Colonic mucosa (tissue), 4 donors: ENCODE data around the gene GEMIN8. TPM values are rescaled to one million over a fixed set of nuclear protein-coding genes. Genes with fewer than 3 reads are reported as not detected.

Source experiments
- DNase-seq: peaks from one replicate; pipeline ENCODE4 v3.0.0-alpha.2; 2020
- H3K27ac ChIP-seq: fragments of 200-600 bp; one replicate; pipeline ENCODE4 v1.8.0; 2021
- H3K27me3 ChIP-seq: fragments of 200-600 bp; one replicate; pipeline ENCODE4 v1.8.0; 2021
- H3K36me3 ChIP-seq: fragments of 200-600 bp; one replicate; pipeline ENCODE4 v1.8.0; 2021
- H3K4me1 ChIP-seq: fragments of 200-600 bp; one replicate; pipeline ENCODE4 v1.8.0; 2021; ENCODE audit warnings: mild to moderate bottlenecking
- H3K4me3 ChIP-seq: fragments of 200-600 bp; one replicate; pipeline ENCODE4 v1.8.0; 2021
- H3K9ac ChIP-seq, 2 donors: one replicate each; pipeline ENCODE4 v1.7.0; 2013; ENCODE audit warnings: control low read depth in 2 of 2, low read depth in 2 of 2, low read length in 2 of 2
- H3K9me3 ChIP-seq: fragments of 200-600 bp; one replicate; pipeline ENCODE4 v1.8.0; 2021
- CTCF ChIP-seq: fragments of 200-600 bp; IDR thresholded peaks from one replicate; pipeline ENCODE4 v1.8.0; 2022; ENCODE audit warnings: antibody characterized with exemption, mild to moderate bottlenecking
- intact Hi-C: fragments of 100-400 bp; cut with DNase I; formaldehyde crosslinking; loops from one replicate; pipeline ENCODE4 v1.14.1; 2022
- total RNA-seq, 2 donors: library from RNA; stranded (reverse); fragmentation: NEBNext Ultra II Directional in 1 of 2; extraction: Animal tissue kit (Norgen Biotek cat#: 25700) in 1 of 2; gene quantifications; one replicate each; pipeline ENCODE4 v1.2.1, GENCODE V29; 2021
- donor health status: healthy.
- donor health status: DM: no; HTN: no; CAD: no.
- donor health status: DM: no; HTN: no; CAD: no.

The GEMIN8 gene
- total RNA-seq, 2 donors from 2014 or later = 16.4 to 20.9 TPM

GRCh38 chrX:13994104-13994503 lies 35.6 kb downstream of the GEMIN8 start:
- no peak for DNase-seq
- Histone ChIP-seq H3K9ac (no peak overlapping the region), H3K27ac (no peak overlapping the region), H3K27me3 (no peaks in the 10 kb centered on the region), H3K4me1 (no peaks in the 10 kb centered on the region), H3K36me3 (no peaks in the 10 kb centered on the region), H3K9me3 (no peaks in the 10 kb centered on the region), H3K4me3 (no peak overlapping the region)
- intact Hi-C loops = no loop called here
- TF ChIP-seq CTCF = no peak

- intact Hi-C loops = no loop called here
- H3K27me3 ChIP-seq = peaks cover 4% of the 10 kb centered on the region
- no peak overlapping the region for H3K4me3 ChIP-seq
- H3K36me3 ChIP-seq = no peaks in the 10 kb centered on the region
- no peak overlapping the region for H3K9ac ChIP-seq
- no peak overlapping the region for H3K27ac ChIP-seq
- no peak for TF ChIP-seq CTCF
- H3K9me3 ChIP-seq = no peaks in the 10 kb centered on the region
- H3K4me1 ChIP-seq = no peaks in the 10 kb centered on the region
- no peak for DNase-seq
Measured at GRCh38 chrX:13990126-13990800, 39.4 kb downstream of the GEMIN8 start.

- Histone ChIP-seq H3K36me3 (no peaks in the 10 kb centered on the region), H3K4me1 (no peaks in the 10 kb centered on the region), H3K9ac (no peak overlapping the region), H3K27ac (no peak overlapping the region), H3K4me3 (no peak overlapping the region), H3K9me3 (no peaks in the 10 kb centered on the region), H3K27me3 (peaks cover 4% of the 10 kb centered on the region)
- no peak for TF ChIP-seq CTCF
- no peak for DNase-seq
- intact Hi-C loops = no loop called here
Measured at GRCh38 chrX:13985697-13986435, 43.8 kb downstream of the GEMIN8 start.

- TF ChIP-seq CTCF = no peak
- Histone ChIP-seq H3K9me3 (no peaks in the 10 kb centered on the region), H3K4me3 (no peak overlapping the region), H3K27me3 (peaks cover 4% of the 10 kb centered on the region), H3K4me1 (no peaks in the 10 kb centered on the region), H3K36me3 (no peaks in the 10 kb centered on the region), H3K9ac (no peak overlapping the region), H3K27ac (no peak overlapping the region)
- intact Hi-C loops = no loop called here
- DNase-seq = no peak
Measured at GRCh38 chrX:13983734-13984133, 46.0 kb downstream of the GEMIN8 start.

GRCh38 chrX:13968198-13968597 lies 61.5 kb downstream of the GEMIN8 start:
- no peak overlapping the region for H3K4me3 ChIP-seq
- TF ChIP-seq CTCF = no peak
- H3K9ac ChIP-seq = no peak overlapping the region
- no peak overlapping the region for H3K27ac ChIP-seq
- intact Hi-C loops = no loop called here
- H3K4me1 ChIP-seq = no peaks in the 10 kb centered on the region
- no peak for DNase-seq
- H3K9me3 ChIP-seq = no peaks in the 10 kb centered on the region
- no peaks in the 10 kb centered on the region for H3K36me3 ChIP-seq
- peaks cover 3% of the 10 kb centered on the region for H3K27me3 ChIP-seq
